KMS-11 (cell line): ENCODE measurements around the gene TMEFF1.

ENCODE experiments used
- H2AFZ ChIP-seq: fragments of 200-600 bp; sonication (generic); 2 replicates; pipeline ENCODE4 v1.6.1; 2016; ENCODE audit warnings: antibody characterized with exemption, mixed run types, low read depth
- H3K27ac ChIP-seq: fragments of 200-600 bp; sonication (generic); 2 replicates; pipeline ENCODE4 v1.6.1; 2016; ENCODE audit warnings: mild to moderate bottlenecking, mixed run types
- H3K27me3 ChIP-seq: fragments of 200-600 bp; sonication (generic); 2 replicates; pipeline ENCODE4 v1.6.1; 2017; ENCODE audit warnings: mild to moderate bottlenecking, low read depth, mixed run types, moderate library complexity; ENCODE audit not compliant: insufficient read depth
- H3K36me3 ChIP-seq: fragments of 200-600 bp; sonication (generic); 2 replicates; pipeline ENCODE4 v1.6.1; 2017; ENCODE audit warnings: mild to moderate bottlenecking, mixed run types; ENCODE audit not compliant: insufficient read depth
- H3K4me1 ChIP-seq: fragments of 200-600 bp; sonication (generic); 2 replicates; pipeline ENCODE4 v1.6.1; 2016; ENCODE audit warnings: mild to moderate bottlenecking, low read depth, mixed run types; ENCODE audit not compliant: poor library complexity, severe bottlenecking
- H3K4me2 ChIP-seq: fragments of 200-600 bp; sonication (generic); 2 replicates; pipeline ENCODE4 v1.7.0; 2016; ENCODE audit warnings: mild to moderate bottlenecking, mixed run types
- H3K4me3 ChIP-seq: fragments of 200-600 bp; sonication (generic); IDR thresholded peaks from 2 replicates; pipeline ENCODE4 v1.6.1; 2017; ENCODE audit warnings: low read depth, low read length, mixed read lengths; ENCODE audit not compliant: insufficient read depth
- H3K79me2 ChIP-seq: fragments of 200-600 bp; sonication (generic); 2 replicates; pipeline ENCODE4 v1.6.1; 2016; ENCODE audit warnings: low read depth, mixed run types; ENCODE audit not compliant: insufficient read depth
- H3K9ac ChIP-seq: fragments of 200-600 bp; sonication (generic); 2 replicates; pipeline ENCODE4 v1.6.1; 2016; ENCODE audit warnings: mild to moderate bottlenecking, mixed run types
- H4K20me1 ChIP-seq: fragments of 200-600 bp; sonication (generic); 2 replicates; pipeline ENCODE4 v1.6.1; 2016; ENCODE audit warnings: mild to moderate bottlenecking, mixed run types; ENCODE audit not compliant: insufficient read depth
- CTCF ChIP-seq: fragments of 200-600 bp; sonication (generic); conservative IDR thresholded peaks from 2 replicates; pipeline ENCODE4 v1.6.1; 2017; ENCODE audit warnings: low read depth, mild to moderate bottlenecking, antibody characterized with exemption, low read length, moderate library complexity, mixed read lengths

TMEFF1 gene

GRCh38 chr9:100473276-100474081 lies 530 bp downstream of the TMEFF1 start:
- Histone ChIP-seq H3K4me2 (peak overlapping the region; percentile 34; the same call in 1 of the 2 replicates), H3K4me1 (peaks cover 6% of the 10 kb centered on the region), H2AFZ (peak overlapping the region; percentile 94), H3K79me2 (no peaks in the 10 kb centered on the region; the same call in 1 of the 2 replicates), H3K36me3 (no peaks in the 10 kb centered on the region), H3K27me3 (no peaks in the 10 kb centered on the region), H3K9ac (peak overlapping the region; percentile 45; the same call in 1 of the 2 replicates), H4K20me1 (no peaks in the 10 kb centered on the region), H3K27ac (no peak overlapping the region), H3K4me3 (no peak overlapping the region)
- no peak for TF ChIP-seq CTCF

GRCh38 chr9:100474082-100474923 lies 1.4 kb downstream of the TMEFF1 start:
- H3K4me3 ChIP-seq = no peak overlapping the region
- H3K4me2 ChIP-seq = peak overlapping the region; percentile 34; the same call in 1 of the 2 replicates
- H3K36me3 ChIP-seq = no peaks in the 10 kb centered on the region
- peak overlapping the region; percentile 94 for H2AFZ ChIP-seq
- no peak overlapping the region for H3K27ac ChIP-seq
- no peak for TF ChIP-seq CTCF
- no peaks in the 10 kb centered on the region for H4K20me1 ChIP-seq
- H3K79me2 ChIP-seq = no peaks in the 10 kb centered on the region; the same call in 1 of the 2 replicates
- H3K4me1 ChIP-seq = peaks cover 6% of the 10 kb centered on the region
- H3K27me3 ChIP-seq = no peaks in the 10 kb centered on the region
- H3K9ac ChIP-seq = peak overlapping the region; percentile 45; the same call in 1 of the 2 replicates

GRCh38 chr9:100474924-100475276 lies 2.0 kb downstream of the TMEFF1 start:
- Histone ChIP-seq H3K9ac (no peak overlapping the region), H3K4me3 (no peak overlapping the region)

More at GRCh38 chr9:100474924-100475276, 2.0 kb downstream of the TMEFF1 start:
- no peak overlapping the region for H3K27ac ChIP-seq
- no peaks in the 10 kb centered on the region for H3K36me3 ChIP-seq
- H2AFZ ChIP-seq = no peak overlapping the region
- no peaks in the 10 kb centered on the region; the same call in 1 of the 2 replicates for H3K79me2 ChIP-seq
- no peaks in the 10 kb centered on the region for H3K27me3 ChIP-seq
- TF ChIP-seq CTCF = no peak
- H3K4me2 ChIP-seq = no peak overlapping the region
- H3K4me1 ChIP-seq = peaks cover 6% of the 10 kb centered on the region
- no peaks in the 10 kb centered on the region for H4K20me1 ChIP-seq
